H1 (cell line): ENCODE measurements around the gene SLC22A23. TPM values are rescaled to one million over a fixed set of nuclear protein-coding genes. Genes with fewer than 3 reads are reported as not detected.
A peak's percentile ranks its signal among the peaks of the same experiment; 100 is the strongest.

Experiments used
- CTCF ChIA-PET: fragments of 300-600 bp; sonication (Branson Sonifier 250); formaldehyde crosslinking; loops from one replicate; lab custom pipeline; 2021; ENCODE audit not compliant: partially characterized antibody; lab: Charles Lee
- POLR2A ChIA-PET: fragments of 300-600 bp; sonication (Branson Sonifier 250); formaldehyde crosslinking; loops from one replicate; lab custom pipeline; 2021; ENCODE audit warnings: inconsistent platforms; ENCODE audit not compliant: partially characterized antibody; lab: Charles Lee
- DNase-seq, 2 experiments: peaks; one replicate each; pipeline versions ENCODE4 v3.0.0 to v3.0.0-alpha.2; 2010 to 2022; ENCODE audit warnings: low spot score in 2 of 2, low read depth in 1 of 2, mixed read lengths in 1 of 2
- FAIRE-seq: peaks from 2 replicates; lab custom pipeline; 2011; peaks lifted over from hg19 to GRCh38; lab: Jason Lieb, UNC
- H2AFZ ChIP-seq: 2 replicates; pipeline ENCODE4 v1.8.1; 2012; ENCODE audit warnings: low read length, inconsistent platforms
- H2AK5ac ChIP-seq: 2 replicates; pipeline ENCODE4 v1.6.1; 2013; ENCODE audit warnings: low read depth, low read length
- H2BK120ac ChIP-seq: replicated peaks from 2 replicates; pipeline ENCODE3; 2013; ENCODE audit warnings: low read depth, low read length, inconsistent platforms
- H2BK12ac ChIP-seq: 2 replicates; pipeline ENCODE4 v1.6.1; 2013; ENCODE audit warnings: low read depth, low read length
- H2BK15ac ChIP-seq: 2 replicates; pipeline ENCODE4 v1.6.1; 2013; ENCODE audit warnings: low read length
- H2BK20ac ChIP-seq: 2 replicates; pipeline ENCODE4 v1.6.1; 2013; ENCODE audit warnings: low read length
- H2BK5ac ChIP-seq: 2 replicates; pipeline ENCODE4 v1.6.1; 2013; ENCODE audit warnings: low read depth, low read length
- H3K14ac ChIP-seq: 2 replicates; pipeline ENCODE4 v1.6.1; 2013; ENCODE audit warnings: inconsistent platforms; ENCODE audit not compliant: insufficient read length
- H3K18ac ChIP-seq: 2 replicates; pipeline ENCODE4 v1.6.1; 2013; ENCODE audit warnings: low read length; ENCODE audit errors: extremely low read depth
- H3K23ac ChIP-seq: 2 replicates; pipeline ENCODE4 v1.6.1; 2013; ENCODE audit warnings: inconsistent platforms; ENCODE audit not compliant: insufficient read length
- H3K23me2 ChIP-seq: 2 replicates; pipeline ENCODE4 v1.6.1; 2013; ENCODE audit warnings: low read depth, low read length
- H3K27ac ChIP-seq: 2 replicates; pipeline ENCODE4 v1.6.1; 2011; ENCODE audit warnings: low read depth, low read length, inconsistent platforms
- H3K27me3 ChIP-seq, 4 experiments: replicated peaks in 1 of 4; 1 replicate in 1 of 4; 2 replicates in 3 of 4; pipeline versions ENCODE4 v1.6.1 to v1.8.1; 2011 to 2013; ENCODE audit warnings: low read length in 3 of 4, mild to moderate bottlenecking in 3 of 4, inconsistent platforms in 2 of 4, mixed read lengths in 2 of 4, moderate library complexity in 1 of 4; ENCODE audit not compliant: control insufficient read depth in 3 of 4, insufficient read depth in 3 of 4; ENCODE audit errors: extremely low read depth in 1 of 4
- H3K36me3 ChIP-seq, 4 experiments: 2 replicates each; pipeline versions ENCODE4 v1.6.1 to v1.8.1; 2011 to 2013; ENCODE audit warnings: mild to moderate bottlenecking in 4 of 4, low read length in 3 of 4, moderate library complexity in 2 of 4, control low read depth in 1 of 4, inconsistent platforms in 1 of 4; ENCODE audit not compliant: insufficient read depth in 4 of 4, control insufficient read depth in 2 of 4
- H3K4ac ChIP-seq: replicated peaks from 2 replicates; pipeline ENCODE3; 2013; ENCODE audit warnings: low read length, low read depth, mixed read lengths, inconsistent platforms; ENCODE audit not compliant: insufficient read length
- H3K4me1 ChIP-seq, 4 experiments: replicated peaks in 1 of 4; 1 replicate in 1 of 4; 2 replicates in 3 of 4; pipeline versions ENCODE4 v1.6.1 to v1.8.1; 2011 to 2013; ENCODE audit warnings: low read length in 3 of 4, inconsistent platforms in 2 of 4, mixed read lengths in 1 of 4; ENCODE audit not compliant: insufficient read depth in 4 of 4, control insufficient read depth in 3 of 4
- H3K4me2 ChIP-seq, 2 experiments: 2 replicates each; pipeline versions ENCODE4 v1.6.1 to v1.8.1; 2011 to 2013; ENCODE audit warnings: low read depth in 2 of 2, low read length in 2 of 2, control low read depth in 1 of 2, inconsistent platforms in 1 of 2, mild to moderate bottlenecking in 1 of 2; ENCODE audit not compliant: insufficient read depth in 1 of 2
- H3K4me3 ChIP-seq, 4 experiments: fragments of 200-600, 300-600 bp in 1 of 4; sonication (generic), shearing (Covaris generic), sonication (Bioruptor Twin) in 1 of 4; 2 replicates each; pipeline versions ENCODE4 v1.5.1 to v1.8.1; 2011 to 2016; ENCODE audit warnings: low read length in 4 of 4, low read depth in 3 of 4, control low read depth in 2 of 4, inconsistent platforms in 2 of 4, mild to moderate bottlenecking in 2 of 4, mixed read lengths in 1 of 4, moderate library complexity in 1 of 4; ENCODE audit not compliant: insufficient read depth in 2 of 4; ENCODE audit errors: extremely low read depth in 1 of 4
- H3K56ac ChIP-seq: replicated peaks from 2 replicates; pipeline ENCODE3; 2013; ENCODE audit warnings: low read depth, mild to moderate bottlenecking, mixed read lengths, low read length, inconsistent platforms; ENCODE audit not compliant: insufficient read length
- H3K79me1 ChIP-seq: 2 replicates; pipeline ENCODE4 v1.6.1; 2013; ENCODE audit warnings: low read depth, low read length, control low read depth
- H3K79me2 ChIP-seq, 2 experiments: 2 replicates each; pipeline versions ENCODE4 v1.6.1 to v1.8.1; 2012 to 2013; ENCODE audit warnings: low read length in 2 of 2, mild to moderate bottlenecking in 2 of 2, inconsistent platforms in 1 of 2; ENCODE audit not compliant: insufficient read depth in 2 of 2, control insufficient read depth in 1 of 2
- H3K9ac ChIP-seq, 4 experiments: replicated peaks in 1 of 4; 1 replicate in 1 of 4; 2 replicates in 3 of 4; pipeline versions ENCODE4 v1.6.1 to v1.8.1; 2011 to 2013; ENCODE audit warnings: low read depth in 3 of 4, low read length in 3 of 4, control low read depth in 2 of 4, mild to moderate bottlenecking in 2 of 4, moderate library complexity in 2 of 4, inconsistent platforms in 1 of 4; ENCODE audit errors: extremely low read depth in 1 of 4
- H3K9me3 ChIP-seq, 2 experiments: 2 replicates each; pipeline versions ENCODE4 v1.6.1 to v1.8.1; 2012 to 2013; ENCODE audit warnings: mild to moderate bottlenecking in 2 of 2, moderate library complexity in 2 of 2, control low read depth in 1 of 2, inconsistent platforms in 1 of 2, low read depth in 1 of 2, low read length in 1 of 2, mixed read lengths in 1 of 2; ENCODE audit not compliant: insufficient read depth in 2 of 2
- H4K20me1 ChIP-seq, 2 experiments: replicated peaks in 1 of 2; 2 replicates each; pipeline versions ENCODE3 to v1.8.1; 2011 to 2013; ENCODE audit warnings: inconsistent platforms in 2 of 2, low read length in 2 of 2, mild to moderate bottlenecking in 1 of 2; ENCODE audit not compliant: insufficient read depth in 2 of 2, control insufficient read depth in 1 of 2
- H4K5ac ChIP-seq: 2 replicates; pipeline ENCODE4 v1.6.1; 2013; ENCODE audit warnings: low read length, low read depth, mixed read lengths, inconsistent platforms; ENCODE audit not compliant: insufficient read length
- H4K8ac ChIP-seq: 2 replicates; pipeline ENCODE4 v1.8.0; 2013; ENCODE audit warnings: mild to moderate bottlenecking, moderate library complexity, low read length, inconsistent platforms; ENCODE audit not compliant: insufficient read depth; ENCODE audit errors: extremely low read depth
- H4K91ac ChIP-seq: replicated peaks from 2 replicates; pipeline ENCODE3; 2013; ENCODE audit warnings: low read length, mixed read lengths, inconsistent platforms; ENCODE audit not compliant: insufficient read length
- BCL11A ChIP-seq, 2 experiments: IDR thresholded peaks; one replicate each; pipeline ENCODE4 v1.6.1; 2011; ENCODE audit warnings: low read depth in 2 of 2, low read length in 2 of 2, mild to moderate bottlenecking in 2 of 2
- CBX5 ChIP-seq: fragments of 300-800, 300-1000 bp; sonication (generic); IDR thresholded peaks from 2 replicates; pipeline ENCODE4 v1.7.1; 2016; ENCODE audit warnings: antibody characterized with exemption, low read length, low read depth
- CREB1 ChIP-seq: IDR thresholded peaks from 2 replicates; pipeline ENCODE4 v1.6.1; 2012; ENCODE audit warnings: inconsistent platforms
- EGR1 ChIP-seq: IDR thresholded peaks from 2 replicates; pipeline ENCODE4 v1.6.1; 2011; ENCODE audit warnings: low read depth, low read length, borderline replicate concordance
- HDAC2 ChIP-seq, 2 experiments: fragments of 300-600 bp in 1 of 2; sonication (generic) in 1 of 2; IDR thresholded peaks; 2 replicates each; pipeline ENCODE4 v1.6.1; 2011 to 2012; ENCODE audit warnings: low read depth in 2 of 2, low read length in 2 of 2, mild to moderate bottlenecking in 2 of 2, moderate library complexity in 2 of 2, borderline replicate concordance in 1 of 2, inconsistent platforms in 1 of 2
- POLR2A ChIP-seq, 2 experiments: IDR thresholded peaks; 1 replicate in 1 of 2; 2 replicates in 1 of 2; pipeline ENCODE4 v1.6.1; 2011; ENCODE audit warnings: low read depth in 2 of 2, low read length in 2 of 2, mild to moderate bottlenecking in 2 of 2; ENCODE audit errors: control extremely low read depth in 1 of 2
- SRF ChIP-seq: IDR thresholded peaks from 2 replicates; pipeline ENCODE4 v1.6.1; 2011; ENCODE audit warnings: mild to moderate bottlenecking, low read depth, low read length, moderate library complexity
- ZNF274 ChIP-seq: IDR thresholded peaks from 2 replicates; pipeline ENCODE4 v1.7.0; 2012; ENCODE audit warnings: low read length, borderline replicate concordance; ENCODE audit errors: extremely low read depth
- WGBS, 2 experiments: shearing (Covaris generic) in 1 of 2; methylation state at CpG; one replicate each; pipeline versions ENCODE4 v1.1.6 to v1.1.7; 2013 to 2015; ENCODE audit warnings: low lambda C conversion rate in 2 of 2, mixed read lengths in 2 of 2, inconsistent platforms in 1 of 2, low coverage in 1 of 2, missing lambda C conversion rate in 1 of 2; ENCODE audit not compliant: insufficient replicate concordance in 2 of 2, insufficient coverage in 1 of 2, insufficient read length in 1 of 2; ENCODE audit errors: extremely low coverage in 1 of 2, missing lambda C conversion rate in 1 of 2; 5-methylcytosine and 5-hydroxymethylcytosine counted together
- polyA plus RNA-seq, 7 experiments: library from polyadenylated mRNA; depleted of rRNA in 3 of 7; stranded (reverse) in 5 of 7; unstranded in 2 of 7; fragments of >200 nt in 5 of 7; fragments of 200-250 nt in 2 of 7; gene quantifications; 1 replicate in 5 of 7; 2 replicates in 1 of 7; 4 replicates in 1 of 7; pipeline versions ENCODE4 v1.2.1 to v1.2.3, GENCODE V29; 2011 to 2013; ENCODE audit warnings: missing spikeins in 2 of 7, mixed read lengths in 2 of 7
- total RNA-seq: library from RNA; stranded (reverse); fragmentation: NEBNext Ultra II Directional; extraction: Animal tissue kit (Norgen Biotek cat#: 25700); gene quantifications from 2 replicates; pipeline ENCODE4 v1.2.1, GENCODE V29; 2021

The SLC22A23 gene
- total and polyA plus RNA-seq, 2 of the 8 experiments (the other 6 are each of a cell fraction or from before 2014, with no cell fraction given), result 9.9 to 38.4 TPM

DNA sequence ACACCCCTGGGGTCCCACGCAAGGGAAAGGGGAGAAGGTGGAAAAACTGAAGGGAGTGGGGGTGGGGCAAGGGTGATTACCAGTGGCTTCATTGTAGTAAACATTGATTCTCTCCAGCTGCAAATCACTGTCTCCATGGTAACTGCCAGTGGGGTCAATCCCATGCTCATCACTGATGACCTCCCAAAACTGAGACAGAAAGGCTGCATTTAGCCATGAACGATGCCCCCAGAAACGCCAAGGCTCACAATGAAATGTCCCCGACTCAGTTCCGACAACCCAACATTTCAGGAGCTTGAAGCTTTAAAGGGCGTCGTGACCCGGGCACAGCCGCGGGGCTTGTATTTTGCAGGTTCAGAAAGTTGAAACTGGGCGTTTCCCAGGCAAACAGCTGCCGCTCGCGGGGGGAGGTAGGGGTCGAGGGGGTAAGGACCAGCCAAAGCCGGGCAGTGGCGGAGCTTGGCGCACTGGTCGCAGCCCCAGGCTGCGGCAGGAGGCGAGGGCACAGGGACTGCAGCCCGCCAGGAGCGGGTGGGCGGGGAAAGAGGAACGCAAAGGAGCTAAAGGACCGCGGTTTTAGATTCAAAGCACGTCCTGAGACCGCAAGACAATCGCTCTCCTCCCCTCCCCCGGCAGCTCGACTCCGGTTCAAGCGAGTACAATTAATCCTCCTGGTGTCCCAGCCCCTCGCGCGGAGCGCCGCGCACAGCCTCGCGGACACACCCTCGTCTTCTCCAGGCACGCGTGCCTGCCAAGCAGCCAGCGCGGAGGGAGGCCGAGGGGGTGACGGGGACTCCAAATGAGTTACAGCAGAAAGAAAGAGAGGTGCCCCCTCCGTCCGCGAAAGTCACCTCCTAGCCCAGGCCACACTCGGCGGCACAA, 230.1 kb downstream of the SLC22A23 start:
- POLR2A ChIA-PET, result interaction anchor here (0.7 to 7.6 kb wide), 30 partner anchors 9 to 401 kb away, joined by 3 to 122 read pairs (median 5); partner anchors contain the start of genes PSMG4, RIPK1 and TUBB2A
- FAIRE-seq, result no peak
- H3K27ac ChIP-seq, result peak overlapping the region; percentile 75
- TF ChIP-seq HDAC2 (IDR thresholded peaks at IDR 0.05; ENCODE audit: borderline replicate concordance in 1 of 2, low read depth in 2 of 2, low read length in 2 of 2) (no peak), ZNF274 (no peak), EGR1 (no peak), POLR2A (IDR thresholded peaks at IDR 0.05; ENCODE audit: control extremely low read depth in 1 of 2, low read depth in 2 of 2, low read length in 2 of 2) (no peak), CREB1 (no peak), CBX5 (no peak), BCL11A (IDR thresholded peaks at IDR 0.05; ENCODE audit: low read depth in 2 of 2, low read length in 2 of 2) (no peak), SRF (no peak)

More for the DNA sequence above, 230.1 kb downstream of the SLC22A23 start:
- Histone ChIP-seq H3K79me1 (peaks cover 5% of the 10 kb centered on the region; the same call in 1 of the 2 replicates), H2BK20ac (no peak overlapping the region), H2BK15ac (no peak overlapping the region), H3K56ac (peak overlapping the region; percentile 84), H3K4me1 (peaks cover 4 to 22% (median 16%) of the 10 kb centered on the region in 4 experiments; a peak in 6 of 7 replicates), H3K4me2 (peak overlapping the region; percentile 91 to 98), H4K8ac (peak overlapping the region; percentile 96; the same call in 1 of the 2 replicates), H4K91ac (peak overlapping the region; percentile 59), H4K5ac (no peak overlapping the region), H3K9me3 (no peaks in the 10 kb centered on the region), H3K4ac (no peak overlapping the region), H3K79me2 (peaks cover 15 to 19% of the 10 kb centered on the region in 2 experiments), H3K14ac (no peak overlapping the region), H3K23me2 (peaks cover 41% of the 10 kb centered on the region), H2BK12ac (0 out of 2 replicates have a peak overlapping the region, but pooled peaks have one; percentile 9), H3K23ac (no peak overlapping the region), H3K36me3 (peaks cover 4 to 24% (median 10%) of the 10 kb centered on the region in 4 experiments), H4K20me1 (peaks cover 15 to 20% of the 10 kb centered on the region in 2 experiments), H2AK5ac (no peak overlapping the region; the same call in 1 of the 2 replicates), H3K27me3 (peaks cover 0 to 23% (median 19%) of the 10 kb centered on the region in 4 experiments; a peak in 6 of 7 replicates), H2AFZ (no peak overlapping the region), H2BK5ac (peak overlapping the region; percentile 88), H3K18ac (peak overlapping the region; percentile 88; the same call in 1 of the 2 replicates), H3K9ac (peak overlapping the region; percentile 82 to 93 (median 88)), H2BK120ac (no peak overlapping the region), H3K4me3 (peak overlapping the region; percentile 87 to 99 (median 94))
- peak in 1 of 2 experiments; percentile 64 for DNase-seq
- CTCF ChIA-PET, result interaction anchor here (0.7 to 17.3 kb wide), 12 partner anchors 11 to 151 kb away, joined by 3 to 263 read pairs (median 4); no protein-coding TSS in a partner anchor
- 2% methylated on average over 45 of the region's 54 CpGs; no CpG with 5 or more reads in 1 of the 2 experiments for WGBS, 2 experiments
